ENCODE results near the gene CNGB1. TPM values are rescaled to one million over a fixed set of nuclear protein-coding genes. Genes with fewer than 3 reads are reported as not detected.

Gene CNGB1
- total RNA-seq, 3 donors from 2014 or later (not counting 1 experiment from before 2014, with no cell fraction given) = not detected

GRCh38 chr16:57925310-57925709 lies 45.6 kb downstream of the CNGB1 start:
- H3K4me3 ChIP-seq (ENCODE audit: low read length) = no peak overlapping the region
- no peak overlapping the region for H3K27ac ChIP-seq (ENCODE audit: low read length)
- H3K9me3 ChIP-seq (ENCODE audit: control insufficient read depth, insufficient read depth, low read length) = no peaks in the 10 kb centered on the region
- Mint-ChIP-seq H3K4me3 (no peak overlapping the region), H3K27me3 (ENCODE audit: low read depth in 2 of 2) (peaks cover 0 to 5% of the 10 kb centered on the region in 2 donors), H3K36me3 (no peaks in the 10 kb centered on the region), H3K9me3 (no peaks in the 10 kb centered on the region), H3K4me1 (no peaks in the 10 kb centered on the region), H3K27ac (no peak overlapping the region)
- no peak for DNase-seq
- ATAC-seq = no peak
- WGBS (ENCODE audit: insufficient coverage) = 88% methylated on average over 3 of the region's 3 CpGs
- no peak for TF ChIP-seq CTCF (IDR thresholded peaks at IDR 0.05)
- no peaks in the 10 kb centered on the region for H3K4me1 ChIP-seq (ENCODE audit: control insufficient read depth, insufficient read depth, low read length)
- no peaks in the 10 kb centered on the region for H3K36me3 ChIP-seq (ENCODE audit: control insufficient read depth, insufficient read depth, low read length)
- no peaks in the 10 kb centered on the region for H3K27me3 ChIP-seq (ENCODE audit: control insufficient read depth, insufficient read depth, low read length)
- intact Hi-C loops (cut with micrococcal nuclease) = no loop called here

- no peaks in the 10 kb centered on the region for H3K4me1 Mint-ChIP-seq
- no peak overlapping the region for H3K4me3 Mint-ChIP-seq
- H3K9me3 ChIP-seq (ENCODE audit: control insufficient read depth, insufficient read depth, low read length) = no peaks in the 10 kb centered on the region
- DNase-seq (no peak), ATAC-seq (no peak)
- no peak overlapping the region for H3K27ac ChIP-seq (ENCODE audit: low read length)
- H3K4me3 ChIP-seq (ENCODE audit: low read length) = no peak overlapping the region
- no peaks in the 10 kb centered on the region for H3K9me3 Mint-ChIP-seq
- TF ChIP-seq CTCF (IDR thresholded peaks at IDR 0.05) = no peak
- intact Hi-C loops (cut with micrococcal nuclease) = no loop called here
- no peaks in the 10 kb centered on the region for H3K4me1 ChIP-seq (ENCODE audit: control insufficient read depth, insufficient read depth, low read length)
- 96% methylated on average over 6 of the region's 6 CpGs for WGBS (ENCODE audit: insufficient coverage)
- H3K36me3 ChIP-seq (ENCODE audit: control insufficient read depth, insufficient read depth, low read length) = no peaks in the 10 kb centered on the region
- no peaks in the 10 kb centered on the region for H3K27me3 ChIP-seq (ENCODE audit: control insufficient read depth, insufficient read depth, low read length)
- H3K27ac Mint-ChIP-seq = no peak overlapping the region
- H3K36me3 Mint-ChIP-seq = no peaks in the 10 kb centered on the region
- peaks cover 0 to 8% of the 10 kb centered on the region in 2 donors for H3K27me3 Mint-ChIP-seq (ENCODE audit: low read depth in 2 of 2)
Observed at GRCh38 chr16:57924514-57924913, 46.4 kb downstream of the CNGB1 start.

- TF ChIP-seq CTCF (IDR thresholded peaks at IDR 0.05) = no peak
- no peaks in the 10 kb centered on the region for H3K9me3 Mint-ChIP-seq
- no peaks in the 10 kb centered on the region for H3K36me3 ChIP-seq (ENCODE audit: control insufficient read depth, insufficient read depth, low read length)
- no peaks in the 10 kb centered on the region for H3K27me3 ChIP-seq (ENCODE audit: control insufficient read depth, insufficient read depth, low read length)
- no peak overlapping the region for H3K4me3 ChIP-seq (ENCODE audit: low read length)
- H3K27ac Mint-ChIP-seq = no peak overlapping the region
- no peaks in the 10 kb centered on the region for H3K4me1 Mint-ChIP-seq
- intact Hi-C loops (cut with micrococcal nuclease) = no loop called here
- no peak overlapping the region for H3K4me3 Mint-ChIP-seq
- no peak overlapping the region for H3K27ac ChIP-seq (ENCODE audit: low read length)
- no peaks in the 10 kb centered on the region for H3K9me3 ChIP-seq (ENCODE audit: control insufficient read depth, insufficient read depth, low read length)
- peaks cover 0 to 3% of the 10 kb centered on the region in 2 donors for H3K27me3 Mint-ChIP-seq (ENCODE audit: low read depth in 2 of 2)
- ATAC-seq (no peak), DNase-seq (no peak)
- H3K4me1 ChIP-seq (ENCODE audit: control insufficient read depth, insufficient read depth, low read length) = no peaks in the 10 kb centered on the region
- no peaks in the 10 kb centered on the region for H3K36me3 Mint-ChIP-seq
- WGBS (ENCODE audit: insufficient coverage) = 91% methylated on average over 2 of the region's 2 CpGs
Observed at GRCh38 chr16:57923841-57924240, 47.1 kb downstream of the CNGB1 start.

- Mint-ChIP-seq H3K27me3 (ENCODE audit: low read depth in 2 of 2) (peaks cover 0 to 3% of the 10 kb centered on the region in 2 donors), H3K36me3 (no peaks in the 10 kb centered on the region), H3K27ac (no peak overlapping the region), H3K9me3 (no peaks in the 10 kb centered on the region), H3K4me3 (no peak overlapping the region), H3K4me1 (no peaks in the 10 kb centered on the region)
- no peak overlapping the region for H3K4me3 ChIP-seq (ENCODE audit: low read length)
- 96% methylated on average over 2 of the region's 2 CpGs for WGBS (ENCODE audit: insufficient coverage)
- H3K4me1 ChIP-seq (ENCODE audit: control insufficient read depth, insufficient read depth, low read length) = no peaks in the 10 kb centered on the region
- no peaks in the 10 kb centered on the region for H3K9me3 ChIP-seq (ENCODE audit: control insufficient read depth, insufficient read depth, low read length)
- no peak for ATAC-seq
- TF ChIP-seq CTCF (IDR thresholded peaks at IDR 0.05) = no peak
- intact Hi-C loops (cut with micrococcal nuclease) = no loop called here
- H3K27ac ChIP-seq (ENCODE audit: low read length) = no peak overlapping the region
- no peaks in the 10 kb centered on the region for H3K36me3 ChIP-seq (ENCODE audit: control insufficient read depth, insufficient read depth, low read length)
- no peak for DNase-seq
- H3K27me3 ChIP-seq (ENCODE audit: control insufficient read depth, insufficient read depth, low read length) = no peaks in the 10 kb centered on the region
Observed at GRCh38 chr16:57923418-57923817, 47.5 kb downstream of the CNGB1 start.

Data from natural killer cell (primary cell).